GM12878 (cell line): ENCODE data around the gene POLR3K. TPM values are rescaled to one million over a fixed set of nuclear protein-coding genes. Genes with fewer than 3 reads are reported as not detected.

Experiments used
- ATAC-seq: fragments of 200-7000 bp; cut with Tn5 transposase; 3 replicates; pipeline ENCODE4 v1.9.1; 2020; ENCODE audit warnings: mild to moderate bottlenecking, moderate library complexity
- BruUV-seq: library from RNA; stranded (reverse); fragments of 400-500 nt; replicated peaks from 2 replicates; lab custom pipeline; 2021; lab: Mats Ljungman, UMichigan
- CTCF ChIA-PET: fragments of 300-600 bp; sonication (Branson Sonifier 250); formaldehyde crosslinking; extraction: SDS; loops from one replicate; lab custom pipeline; 2021; ENCODE audit warnings: inconsistent platforms; lab: Yijun Ruan, JAX
- POLR2A ChIA-PET: fragments of 350-600 bp; formaldehyde crosslinking; extraction: SDS; loops from one replicate; lab custom pipeline; 2021; ENCODE audit warnings: inconsistent platforms; lab: Charles Lee
- RAD21 ChIA-PET: fragments of 300-600 bp; sonication (Branson Sonifier 250); formaldehyde crosslinking; loops from one replicate; lab custom pipeline; 2023; ENCODE audit warnings: antibody characterized with exemption; ENCODE audit not compliant: unreplicated experiment; lab: Charles Lee
- SMC1A ChIA-PET: fragments of 300-600 bp; sonication (Branson Sonifier 250); formaldehyde crosslinking; loops from one replicate; lab custom pipeline; 2023; ENCODE audit not compliant: unreplicated experiment, uncharacterized antibody; lab: Charles Lee
- DNase-seq: peaks from one replicate; pipeline ENCODE4 v3.0.0-alpha.2; 2011; ENCODE audit warnings: low read depth, low spot score
- FAIRE-seq: peaks from 3 replicates; lab custom pipeline; 2011; peaks lifted over from hg19 to GRCh38; lab: Jason Lieb, UNC
- H2AFZ ChIP-seq: 2 replicates; pipeline ENCODE4 v1.6.0; 2011; ENCODE audit warnings: low read depth, low read length, control low read depth; ENCODE audit not compliant: control insufficient read depth
- H3K27ac ChIP-seq: 2 replicates; pipeline ENCODE4 v1.5.1; 2011; ENCODE audit warnings: control low read depth; ENCODE audit not compliant: control insufficient read depth, insufficient read depth
- H3K27me3 ChIP-seq, 2 experiments: replicated peaks in 1 of 2; 2 replicates each; pipeline versions ENCODE4 v1.6.0 to v1.6.1; 2011; ENCODE audit warnings: low read length in 1 of 2; ENCODE audit not compliant: control insufficient read depth in 2 of 2, insufficient read depth in 2 of 2
- H3K36me3 ChIP-seq, 2 experiments: 2 replicates each; pipeline ENCODE4 v1.5.1; 2011; ENCODE audit warnings: low read length in 1 of 2; ENCODE audit not compliant: control insufficient read depth in 2 of 2, insufficient read depth in 2 of 2
- H3K4me1 ChIP-seq: 2 replicates; pipeline ENCODE4 v1.6.1; 2011; ENCODE audit warnings: mild to moderate bottlenecking, low read length, moderate library complexity, mixed read lengths; ENCODE audit not compliant: control insufficient read depth, insufficient read depth
- H3K4me2 ChIP-seq: 2 replicates; pipeline ENCODE4 v1.6.0; 2011; ENCODE audit warnings: control low read depth; ENCODE audit not compliant: control insufficient read depth, insufficient read depth
- H3K4me3 ChIP-seq: fragments of 200-600 bp; sonication (generic); 2 replicates; pipeline ENCODE4 v1.5.1; 2016
- H3K79me2 ChIP-seq: 2 replicates; pipeline ENCODE4 v1.6.0; 2011; ENCODE audit warnings: low read length; ENCODE audit not compliant: control insufficient read depth, insufficient read depth
- H3K9ac ChIP-seq: 2 replicates; pipeline ENCODE4 v1.8.0; 2011; ENCODE audit warnings: low read length, control low read depth, mixed read lengths; ENCODE audit not compliant: control insufficient read depth, insufficient read depth
- H3K9me3 ChIP-seq: replicated peaks from 3 replicates; pipeline ENCODE4 v1.5.1; 2011; ENCODE audit warnings: mild to moderate bottlenecking, low read length; ENCODE audit not compliant: control insufficient read depth, insufficient read depth
- H4K20me1 ChIP-seq: 2 replicates; pipeline ENCODE4 v1.6.0; 2011; ENCODE audit not compliant: control insufficient read depth, insufficient read depth
- BHLHE40 ChIP-seq, 2 experiments: fragments of 450-650 bp in 1 of 2; IDR thresholded peaks; 2 replicates each; pipeline ENCODE4 v1.6.1; 2011 to 2017; ENCODE audit warnings: low read depth in 2 of 2, borderline replicate concordance in 1 of 2, improper control_type of control experiment in 1 of 2, low read length in 1 of 2, mild to moderate bottlenecking in 1 of 2
- BMI1 ChIP-seq: fragments of 450-650 bp; IDR thresholded peaks from 2 replicates; pipeline ENCODE4 v1.6.1; 2016; ENCODE audit warnings: mild to moderate bottlenecking, moderate library complexity, borderline replicate concordance
- CREB1 ChIP-seq: IDR thresholded peaks from 2 replicates; pipeline ENCODE4 v1.6.1; 2012; ENCODE audit warnings: low read depth, mild to moderate bottlenecking, inconsistent platforms
- GABPA ChIP-seq: IDR thresholded peaks from 2 replicates; pipeline ENCODE4 v1.6.1; 2014; ENCODE audit warnings: antibody characterized with exemption, low read depth, mild to moderate bottlenecking, inconsistent platforms
- HCFC1 ChIP-seq: fragments of 150-350 bp; IDR thresholded peaks from 2 replicates; pipeline ENCODE4 v1.6.1; 2014; ENCODE audit warnings: low read length
- IRF3 ChIP-seq: fragments of 450-650 bp; IDR thresholded peaks from 2 replicates; pipeline ENCODE4 v1.6.1; 2014; ENCODE audit warnings: mild to moderate bottlenecking
- MTA3 ChIP-seq: IDR thresholded peaks from 2 replicates; pipeline ENCODE4 v1.6.1; 2012; ENCODE audit warnings: low read length, inconsistent platforms, borderline replicate concordance
- MXI1 ChIP-seq: fragments of 150-350 bp; IDR thresholded peaks from 2 replicates; pipeline ENCODE4 v1.6.1; 2011; ENCODE audit warnings: low read depth, mild to moderate bottlenecking, inconsistent platforms, low read length, improper control_type of control experiment
- NFYA ChIP-seq: IDR thresholded peaks from 2 replicates; pipeline ENCODE4 v1.6.1; 2011; ENCODE audit warnings: low read depth, mild to moderate bottlenecking, low read length, improper control_type of control experiment, borderline replicate concordance
- NR2C1 ChIP-seq: fragments of 450-650 bp; IDR thresholded peaks from 2 replicates; pipeline ENCODE4 v1.6.1; 2017; ENCODE audit warnings: antibody characterized with exemption, mild to moderate bottlenecking, moderate library complexity
- PBX3 ChIP-seq: IDR thresholded peaks from 2 replicates; pipeline ENCODE4 v1.6.1; 2011; ENCODE audit warnings: mild to moderate bottlenecking, low read depth, low read length, moderate library complexity; ENCODE audit not compliant: insufficient replicate concordance
- PML ChIP-seq: IDR thresholded peaks from 2 replicates; pipeline ENCODE4 v1.6.1; 2012; ENCODE audit warnings: low read length, inconsistent platforms
- RAD21 ChIP-seq: IDR thresholded peaks from 2 replicates; pipeline ENCODE4 v1.6.1; 2011; ENCODE audit warnings: mild to moderate bottlenecking, low read depth, low read length, moderate library complexity; ENCODE audit not compliant: insufficient read depth
- SMC3 ChIP-seq: IDR thresholded peaks from 2 replicates; pipeline ENCODE4 v1.6.1; 2011; ENCODE audit warnings: low read length, improper control_type of control experiment, borderline replicate concordance
- STAT3 ChIP-seq: IDR thresholded peaks from 2 replicates; pipeline ENCODE4 v1.6.1; 2011; ENCODE audit warnings: low read depth, low read length, improper control_type of control experiment
- TCF12 ChIP-seq: IDR thresholded peaks from 2 replicates; pipeline ENCODE4 v1.6.1; 2011; ENCODE audit warnings: low read depth, mild to moderate bottlenecking, low read length
- TCF3 ChIP-seq: IDR thresholded peaks from 2 replicates; pipeline ENCODE4 v1.6.1; 2012; ENCODE audit warnings: low read depth, mild to moderate bottlenecking, low read length, borderline replicate concordance; ENCODE audit not compliant: insufficient read depth
- ZNF207 ChIP-seq: fragments of 450-650 bp; IDR thresholded peaks from 2 replicates; pipeline ENCODE4 v1.6.1; 2014; ENCODE audit warnings: antibody characterized with exemption, mild to moderate bottlenecking, borderline replicate concordance
- ZNF217 ChIP-seq: fragments of 450-650 bp; IDR thresholded peaks from 2 replicates; pipeline ENCODE4 v1.6.1; 2017; ENCODE audit warnings: antibody characterized with exemption, mild to moderate bottlenecking
- ZNF24 ChIP-seq: fragments of 450-650 bp; IDR thresholded peaks from 2 replicates; pipeline ENCODE4 v1.6.1; 2017; ENCODE audit warnings: antibody characterized with exemption, mild to moderate bottlenecking
- WGBS: methylation state at CpG from one replicate; pipeline ENCODE4 v1.1.6; 2016; ENCODE audit warnings: low lambda C conversion rate; ENCODE audit not compliant: insufficient replicate concordance, insufficient coverage; ENCODE audit errors: missing lambda C conversion rate; 5-methylcytosine and 5-hydroxymethylcytosine counted together
- in situ Hi-C: fragments of 300-500 bp; cut with MboI; formaldehyde crosslinking; loops from 9 replicates; pipeline ENCODE4 v1.14.3; 2018; ENCODE audit warnings: mixed read lengths
- intact Hi-C: fragments of 100-400 bp; cut with micrococcal nuclease; formaldehyde crosslinking; loops from one replicate; pipeline ENCODE4 v1.14.2; 2022; ENCODE audit not compliant: unreplicated experiment
- polyA plus RNA-seq, 11 experiments: library from polyadenylated mRNA; depleted of rRNA in 4 of 11; unstranded in 6 of 11; stranded (reverse) in 5 of 11; fragments of >200 nt; fragmentation: Nextera tagmentation in 4 of 11; fragmentation: Illumina TruSeq in 1 of 11; extraction: Ambion mirVana in 4 of 11; extraction: Trizol in 1 of 11; gene quantifications; 1 replicate in 1 of 11; 2 replicates in 10 of 11; pipeline versions ENCODE4 v1.2.1 to v1.2.3, GENCODE V29; 2011 to 2016; ENCODE audit warnings: inconsistent platforms in 2 of 11, missing spikeins in 2 of 11, low read depth in 1 of 11
- total RNA-seq, 4 experiments: library from RNA; depleted of rRNA in 3 of 4; stranded (reverse); fragments of >200 nt in 3 of 4; fragmentation: Illumina TruSeq in 1 of 4; extraction: Trizol in 1 of 4; gene quantifications; 2 replicates each; pipeline versions ENCODE4 v1.2.1 to v1.2.3, GENCODE V29; 2013 to 2021

The POLR3K gene
- total and polyA plus RNA-seq, 10 of the 15 experiments (the other 5 are each of a cell fraction or from before 2014, with no cell fraction given) = 25.3 to 222 (median 64.0) TPM

DNA sequence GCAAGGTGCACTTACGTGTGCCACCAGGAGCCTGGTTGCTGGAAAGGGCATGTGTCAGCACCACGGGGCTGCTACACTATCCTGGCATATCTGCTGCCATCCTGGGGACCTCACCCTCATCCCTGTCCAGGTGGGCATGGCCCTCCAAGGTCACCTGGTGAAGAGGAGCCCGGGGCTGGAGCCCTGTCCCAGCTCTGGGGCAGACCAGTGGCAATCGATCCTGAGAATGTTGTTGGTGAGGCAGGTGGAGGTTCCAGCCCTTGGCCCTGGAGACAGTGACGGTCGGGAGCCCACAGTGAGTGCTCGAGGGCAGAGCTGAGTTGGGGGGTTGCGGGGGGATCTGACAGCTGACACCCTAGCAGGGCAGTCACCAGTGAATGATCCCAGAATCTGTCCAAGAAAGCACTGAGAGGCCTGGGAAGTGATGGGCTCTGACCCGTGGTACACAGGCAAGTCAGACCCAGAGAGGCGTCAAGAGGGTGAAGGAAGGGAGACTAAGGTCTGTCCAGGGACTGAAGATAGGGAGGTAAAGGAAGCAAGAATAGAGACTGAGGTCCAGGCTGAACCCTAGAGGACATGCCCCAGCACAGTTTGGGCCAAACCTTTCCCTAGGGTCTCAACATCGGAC lies 17.6 kb downstream of the POLR3K start:
- intact Hi-C loops (no loop called here), in situ Hi-C loops (no loop called here)
- WGBS = 74% methylated on average over 11 of the region's 11 CpGs
- Histone ChIP-seq H3K36me3 (peaks cover 0 to 8% of the 10 kb centered on the region in 2 experiments; a peak in 2 of 4 replicates), H3K9ac (no peak overlapping the region), H3K4me1 (peaks cover 34% of the 10 kb centered on the region), H3K79me2 (no peaks in the 10 kb centered on the region), H3K9me3 (no peaks in the 10 kb centered on the region), H3K27me3 (no peaks in the 10 kb centered on the region), H4K20me1 (no peaks in the 10 kb centered on the region), H3K4me3 (no peak overlapping the region), H2AFZ (no peak overlapping the region), H3K4me2 (0 out of 2 replicates have a peak overlapping the region, but pooled peaks have one; percentile 18), H3K27ac (no peak overlapping the region; the same call in 1 of the 2 replicates)
- SMC1A ChIA-PET = no interaction called here
- no peak for DNase-seq
- BruUV-seq = no TSS peak
- FAIRE-seq = no peak
- POLR2A ChIA-PET = interaction anchor here (0.6 to 1.9 kb wide), 3 partner anchors 17 to 1446 kb away, joined by 3 to 5 read pairs (median 4); partner anchors contain the start of genes POLR3K and SNRNP25
- RAD21 ChIA-PET = interaction anchor here (1.5 kb wide), 1 partner anchor 61 kb away, joined by 4 read pairs; no protein-coding TSS in a partner anchor
- CTCF ChIA-PET = no interaction called here
- TF ChIP-seq SMC3 (no peak), GABPA (no peak), TCF3 (no peak), TCF12 (no peak), HCFC1 (no peak), NFYA (no peak), PML (no peak), MXI1 (no peak), ZNF24 (no peak), BMI1 (no peak), ZNF207 (no peak), BHLHE40 (IDR thresholded peaks at IDR 0.05; ENCODE audit: borderline replicate concordance in 1 of 2, low read depth in 2 of 2, low read length in 1 of 2) (no peak), RAD21 (no peak), NR2C1 (no peak), PBX3 (no peak), IRF3 (no peak), ZNF217 (no peak), STAT3 (no peak), CREB1 (no peak), MTA3 (no peak)
- ATAC-seq = no peak
